GM06990 (cell line): ENCODE data around the gene ADGRG3.

Source experiments
- DNase-seq: peaks from one replicate; pipeline ENCODE4 v3.0.0-alpha.2; 2011; ENCODE audit not compliant: insufficient read length; ENCODE audit errors: extremely low read depth
- H3K27me3 ChIP-seq: replicated peaks from 2 replicates; pipeline ENCODE4 v1.6.0; 2011; ENCODE audit warnings: low read length; ENCODE audit not compliant: control insufficient read depth, insufficient read depth
- H3K36me3 ChIP-seq: 2 replicates; pipeline ENCODE4 v1.5.1; 2011; ENCODE audit warnings: low read length; ENCODE audit not compliant: control insufficient read depth, insufficient read depth
- H3K4me3 ChIP-seq: replicated peaks from 2 replicates; pipeline ENCODE4 v1.5.1; 2011; ENCODE audit warnings: low read depth, mild to moderate bottlenecking, control low read depth, low read length
- CTCF ChIP-seq: IDR thresholded peaks from 2 replicates; pipeline ENCODE4 v1.5.1; 2011; ENCODE audit warnings: low read length, control low read depth, mild to moderate bottlenecking, inconsistent platforms; ENCODE audit not compliant: insufficient read depth, poor library complexity, severe bottlenecking

The ADGRG3 gene

GRCh38 chr16:57622361-57623250 lies 45.5 kb upstream of the ADGRG3 start:
- no peak for DNase-seq
- H3K36me3 ChIP-seq, result no peaks in the 10 kb centered on the region
- no peaks in the 10 kb centered on the region; the same call in 1 of the 2 replicates for H3K27me3 ChIP-seq
- H3K4me3 ChIP-seq, result no peak overlapping the region
- TF ChIP-seq CTCF, result no peak

DNA sequence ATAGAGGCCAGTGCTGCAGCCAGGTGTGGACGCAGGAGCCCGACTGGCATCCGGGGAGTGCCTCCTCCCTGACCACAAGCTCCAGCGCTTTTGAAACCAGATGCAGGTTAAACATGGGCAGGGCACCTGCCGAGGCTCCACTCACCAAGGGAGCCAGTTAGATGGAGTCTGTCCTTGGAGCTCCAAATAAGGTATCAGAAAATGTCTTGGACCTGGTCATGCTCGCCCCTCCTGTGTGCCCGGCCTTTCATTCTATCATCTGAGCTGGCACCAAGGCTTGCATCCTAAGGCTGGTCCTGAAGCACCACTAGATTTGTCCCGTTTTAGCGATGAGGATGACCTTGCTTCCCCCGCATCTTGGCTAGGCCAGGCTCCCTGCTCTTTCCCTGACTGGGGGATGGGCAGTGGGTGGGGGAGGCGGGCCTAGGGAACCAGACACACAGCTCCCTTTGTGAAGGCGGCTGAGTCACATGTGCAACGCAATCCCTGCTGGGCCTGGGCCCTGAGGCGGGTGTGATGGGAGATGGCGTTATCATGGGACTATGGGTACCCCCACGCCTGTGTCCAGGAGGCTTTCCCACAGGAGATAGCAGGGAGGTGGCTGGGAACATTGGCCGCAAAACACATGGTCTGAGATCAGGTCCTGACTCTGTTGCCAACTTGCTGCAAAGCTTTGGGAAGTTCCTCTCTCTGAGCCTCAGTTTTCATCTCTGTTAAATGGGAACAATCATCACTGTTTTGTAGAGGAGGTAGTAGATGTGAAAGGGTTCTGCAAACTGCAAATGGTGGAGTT lies 44.7 kb upstream of the ADGRG3 start:
- TF ChIP-seq CTCF, result no peak
- no peak for DNase-seq
- Histone ChIP-seq H3K36me3 (no peaks in the 10 kb centered on the region), H3K4me3 (no peak overlapping the region), H3K27me3 (no peaks in the 10 kb centered on the region; the same call in 1 of the 2 replicates)

DNA sequence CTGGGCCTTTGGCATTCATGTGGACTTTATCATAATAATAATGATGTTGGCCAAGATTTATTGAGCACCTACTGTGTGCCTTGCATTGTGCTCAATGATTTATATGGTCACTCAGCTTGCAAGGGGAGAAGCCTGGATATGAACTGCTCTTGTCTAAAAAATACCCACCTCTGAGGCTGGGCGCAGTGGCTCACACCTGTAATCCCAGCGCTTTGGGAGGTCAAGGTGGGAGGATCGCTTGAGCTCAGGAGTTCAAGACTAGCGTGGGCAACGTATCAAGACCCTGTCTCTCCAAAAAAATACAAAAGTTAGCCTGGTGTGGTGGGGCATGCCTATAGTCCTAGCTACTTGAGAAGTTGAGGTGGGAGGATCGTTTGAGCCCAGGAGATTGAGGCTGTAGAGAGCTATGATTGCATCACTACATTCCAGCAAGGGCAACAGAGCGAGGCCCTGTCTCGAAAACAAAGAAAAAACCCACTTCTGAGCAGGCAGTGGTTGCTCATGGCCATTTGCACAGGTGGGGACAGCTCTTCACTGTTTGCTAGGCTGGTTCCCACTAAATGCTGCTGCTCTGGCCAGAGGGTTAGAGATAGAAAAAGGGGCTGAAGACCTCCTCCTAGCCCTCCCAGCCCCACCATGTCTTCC lies 43.9 kb upstream of the ADGRG3 start:
- DNase-seq, result no peak
- no peak for TF ChIP-seq CTCF
- Histone ChIP-seq H3K4me3 (no peak overlapping the region), H3K27me3 (peaks cover under 1% of the 10 kb centered on the region; the same call in 1 of the 2 replicates), H3K36me3 (no peaks in the 10 kb centered on the region)

DNA sequence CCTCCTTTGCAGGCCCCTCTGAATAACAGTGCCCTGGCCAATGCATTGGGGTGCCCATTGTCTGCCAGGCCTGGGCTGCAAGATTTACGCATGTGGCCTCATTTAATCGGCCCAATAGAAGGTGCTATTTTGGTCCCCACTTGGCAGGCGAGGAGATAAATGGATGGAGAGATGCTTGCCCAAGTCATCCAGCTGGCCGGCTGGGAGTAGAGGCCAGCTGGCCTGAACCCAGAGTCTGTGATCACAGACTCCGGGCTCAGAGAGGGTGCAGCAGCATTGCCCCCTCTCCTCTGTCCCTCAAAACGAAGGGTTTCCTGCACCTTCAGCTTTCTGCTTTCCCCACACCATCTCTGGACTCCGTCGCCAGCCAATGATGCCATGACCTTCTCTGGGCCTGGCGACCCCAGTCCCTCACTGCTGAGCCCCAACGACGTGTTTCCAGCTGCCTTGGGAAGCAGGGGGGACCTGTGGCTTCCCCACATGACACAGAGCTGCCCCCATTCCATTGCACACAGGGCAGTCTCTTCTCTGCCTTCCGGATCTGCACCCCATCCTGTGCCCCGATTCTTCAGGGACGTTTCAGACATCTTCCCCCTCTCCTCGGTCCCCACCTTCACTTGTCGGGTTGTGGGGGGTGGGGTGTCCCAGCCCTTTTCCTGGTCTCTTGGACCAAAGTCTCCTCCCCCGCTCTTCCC lies 43.2 kb upstream of the ADGRG3 start:
- DNase-seq, result no peak
- Histone ChIP-seq H3K4me3 (no peak overlapping the region), H3K36me3 (no peaks in the 10 kb centered on the region), H3K27me3 (peaks cover 2% of the 10 kb centered on the region; the same call in 1 of the 2 replicates)
- TF ChIP-seq CTCF, result no peak

GRCh38 chr16:57626420-57627170 lies 41.5 kb upstream of the ADGRG3 start:
- Histone ChIP-seq H3K27me3 (peaks cover 2% of the 10 kb centered on the region; the same call in 1 of the 2 replicates), H3K4me3 (no peak overlapping the region), H3K36me3 (no peaks in the 10 kb centered on the region)
- TF ChIP-seq CTCF, result no peak
- no peak for DNase-seq
